ENCODE measurements around the gene SRM. TPM values are rescaled to one million over a fixed set of nuclear protein-coding genes. Genes with fewer than 3 reads are reported as not detected.

The SRM gene
- total and polyA plus RNA-seq, 8 donors: 35.2 to 123 (median 55.1) TPM

GRCh38 chr1:11059155-11059967, 457 bp downstream of the SRM start:
- no peaks in the 10 kb centered on the region for H3K27me3 ChIP-seq
- DNase-seq: no peak
- peaks cover 14 to 31% of the 10 kb centered on the region in 2 donors for H3K4me1 ChIP-seq
- no peak for TF ChIP-seq CTCF (IDR thresholded peaks at IDR 0.05)
- H3K9me3 ChIP-seq: no peaks in the 10 kb centered on the region
- H3K36me3 ChIP-seq: peaks cover 0 to 48% of the 10 kb centered on the region in 2 donors
- H3K4me3 ChIP-seq: peak overlapping the region; percentile 93 to 95
- intact Hi-C loops (cut with DNase I): no loop called here
- H3K27ac ChIP-seq: peak overlapping the region in 1 of 2 donors; percentile 57
- no peak for ATAC-seq

- no peak overlapping the region for H3K27ac ChIP-seq
Measured at GRCh38 chr1:11058595-11059154, 1.1 kb downstream of the SRM start.

GRCh38 chr1:11058026-11058425, 1.8 kb downstream of the SRM start:
- Histone ChIP-seq H3K27ac (no peak overlapping the region), H3K27me3 (peaks cover 0 to 4% of the 10 kb centered on the region in 2 donors), H3K9me3 (no peaks in the 10 kb centered on the region), H3K36me3 (peaks cover 0 to 44% of the 10 kb centered on the region in 2 donors), H3K4me1 (peaks cover 14 to 31% of the 10 kb centered on the region in 2 donors), H3K4me3 (no peak overlapping the region)
- no peak for TF ChIP-seq CTCF (IDR thresholded peaks at IDR 0.05)
- ATAC-seq: no peak
- intact Hi-C loops (cut with DNase I): no loop called here
- no peak for DNase-seq

More at GRCh38 chr1:11058595-11059154, 1.1 kb downstream of the SRM start:
- no peaks in the 10 kb centered on the region for H3K27me3 ChIP-seq
- H3K36me3 ChIP-seq: peaks cover 0 to 50% of the 10 kb centered on the region in 2 donors
- TF ChIP-seq CTCF (IDR thresholded peaks at IDR 0.05): no peak
- intact Hi-C loops (cut with DNase I): no loop called here
- H3K4me1 ChIP-seq: peaks cover 14 to 31% of the 10 kb centered on the region in 2 donors
- H3K9me3 ChIP-seq: no peaks in the 10 kb centered on the region
- H3K4me3 ChIP-seq: peak overlapping the region; percentile 93 to 95
- ATAC-seq: no peak
- DNase-seq: no peak

- peaks cover 0 to 43% of the 10 kb centered on the region in 2 donors for H3K36me3 ChIP-seq
- H3K27me3 ChIP-seq: peaks cover 0 to 8% of the 10 kb centered on the region in 2 donors
- intact Hi-C loops (cut with DNase I): no loop called here
- DNase-seq (no peak), ATAC-seq (no peak)
- no peak overlapping the region for H3K4me3 ChIP-seq
- H3K4me1 ChIP-seq: peaks cover 14 to 33% of the 10 kb centered on the region in 2 donors
- no peak for TF ChIP-seq CTCF (IDR thresholded peaks at IDR 0.05)
- H3K9me3 ChIP-seq: no peaks in the 10 kb centered on the region
- no peak overlapping the region for H3K27ac ChIP-seq
Measured at GRCh38 chr1:11057477-11057876, 2.3 kb downstream of the SRM start.

GRCh38 chr1:11056504-11056903, 3.3 kb downstream of the SRM start:
- H3K4me3 ChIP-seq: no peak overlapping the region
- peaks cover 0 to 8% of the 10 kb centered on the region in 2 donors for H3K27me3 ChIP-seq
- peaks cover 0 to 43% of the 10 kb centered on the region in 2 donors for H3K36me3 ChIP-seq
- H3K9me3 ChIP-seq: no peaks in the 10 kb centered on the region
- no peak overlapping the region for H3K27ac ChIP-seq
- peaks cover 14 to 38% of the 10 kb centered on the region in 2 donors for H3K4me1 ChIP-seq
- DNase-seq (no peak), ATAC-seq (no peak)
- TF ChIP-seq CTCF (IDR thresholded peaks at IDR 0.05): no peak
- intact Hi-C loops (cut with DNase I): no loop called here

Measured in left lung (tissue), 10 donors.